ENCODE results near the gene CADM1. TPM values are rescaled to one million over a fixed set of nuclear protein-coding genes. Genes with fewer than 3 reads are reported as not detected.

The CADM1 gene
- total RNA-seq, 4 donors from 2014 or later: 17.1 to 49.8 (median 30.7) TPM

DNA sequence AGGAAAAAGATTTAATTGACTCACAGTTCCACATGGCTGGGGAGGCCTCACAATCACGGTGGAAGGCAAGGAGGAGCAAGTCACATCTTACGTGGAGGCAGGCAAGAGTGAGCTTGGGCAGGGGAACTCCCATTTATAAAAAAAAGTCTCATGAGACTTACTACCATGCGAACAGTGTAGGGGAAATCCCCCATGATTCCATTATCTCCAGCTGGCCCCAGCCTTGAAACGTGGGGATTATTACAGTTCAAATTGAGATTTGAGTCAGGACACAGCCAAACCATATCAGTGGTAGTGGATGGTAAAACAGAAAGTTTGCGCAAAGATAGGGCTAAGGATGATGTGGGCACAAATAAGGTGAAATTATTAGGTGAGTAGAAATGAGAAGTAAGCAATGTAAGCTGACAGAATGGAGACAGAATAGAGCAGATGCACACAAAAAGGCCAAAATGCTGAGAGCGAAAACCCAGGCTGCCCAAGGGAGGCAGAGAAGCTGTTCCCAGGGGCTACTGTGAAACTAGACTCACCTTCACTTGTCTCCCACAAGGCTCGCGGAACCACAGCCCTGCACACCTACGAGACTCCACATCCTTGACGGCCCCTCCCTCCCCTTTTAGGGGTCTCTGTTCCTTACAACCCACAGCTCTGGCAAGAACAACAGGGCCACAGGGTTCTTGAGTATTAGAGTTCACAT lies 377.6 kb downstream of the CADM1 start:
- TF ChIP-seq EP300 (IDR thresholded peaks at IDR 0.05) (no peak), POLR2A (IDR thresholded peaks at IDR 0.05) (no peak)
- TF ChIP-seq, protein P1, sequence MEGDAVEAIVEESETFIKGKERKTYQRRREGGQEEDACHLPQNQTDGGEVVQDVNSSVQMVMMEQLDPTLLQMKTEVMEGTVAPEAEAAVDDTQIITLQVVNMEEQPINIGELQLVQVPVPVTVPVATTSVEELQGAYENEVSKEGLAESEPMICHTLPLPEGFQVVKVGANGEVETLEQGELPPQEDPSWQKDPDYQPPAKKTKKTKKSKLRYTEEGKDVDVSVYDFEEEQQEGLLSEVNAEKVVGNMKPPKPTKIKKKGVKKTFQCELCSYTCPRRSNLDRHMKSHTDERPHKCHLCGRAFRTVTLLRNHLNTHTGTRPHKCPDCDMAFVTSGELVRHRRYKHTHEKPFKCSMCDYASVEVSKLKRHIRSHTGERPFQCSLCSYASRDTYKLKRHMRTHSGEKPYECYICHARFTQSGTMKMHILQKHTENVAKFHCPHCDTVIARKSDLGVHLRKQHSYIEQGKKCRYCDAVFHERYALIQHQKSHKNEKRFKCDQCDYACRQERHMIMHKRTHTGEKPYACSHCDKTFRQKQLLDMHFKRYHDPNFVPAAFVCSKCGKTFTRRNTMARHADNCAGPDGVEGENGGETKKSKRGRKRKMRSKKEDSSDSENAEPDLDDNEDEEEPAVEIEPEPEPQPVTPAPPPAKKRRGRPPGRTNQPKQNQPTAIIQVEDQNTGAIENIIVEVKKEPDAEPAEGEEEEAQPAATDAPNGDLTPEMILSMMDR (IDR thresholded peaks at IDR 0.05): no peak
- Histone ChIP-seq H3K27ac (no peak overlapping the region), H3K27me3 (no peaks in the 10 kb centered on the region), H3K9me3 (no peaks in the 10 kb centered on the region), H3K4me1 (no peaks in the 10 kb centered on the region), H3K4me3 (no peak overlapping the region), H3K36me3 (no peaks in the 10 kb centered on the region)
- 75 to 78% methylated on average over 10 of the region's 10 CpGs for WGBS, 2 donors
- DNase-seq (ENCODE audit: low spot score in 2 of 2): no peak

DNA sequence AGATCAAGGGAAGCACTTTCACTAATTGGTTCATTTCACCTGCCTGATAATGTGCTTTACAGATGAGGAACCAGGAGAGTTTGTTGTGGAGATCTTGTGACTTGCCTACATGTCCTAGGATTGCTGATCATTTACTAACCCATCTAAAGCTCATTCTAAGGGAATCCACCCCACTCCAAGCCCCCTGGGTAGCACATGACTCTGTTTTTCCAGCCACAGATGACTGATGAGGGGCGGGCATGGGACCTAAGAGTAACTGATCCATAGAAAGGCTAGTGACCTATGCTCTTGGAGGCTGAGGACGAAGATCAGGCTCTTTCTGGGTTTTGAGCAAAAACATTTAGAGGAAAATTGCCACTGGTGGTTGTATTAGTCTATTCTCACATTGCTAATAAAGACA lies 378.1 kb downstream of the CADM1 start:
- TF ChIP-seq POLR2A (IDR thresholded peaks at IDR 0.05): no peak
- no peak for TF ChIP-seq EP300 (IDR thresholded peaks at IDR 0.05)
- TF ChIP-seq, protein P1 (IDR thresholded peaks at IDR 0.05): no peak
- no peak for DNase-seq (ENCODE audit: low spot score in 2 of 2)
- Histone ChIP-seq H3K36me3 (no peaks in the 10 kb centered on the region), H3K27me3 (no peaks in the 10 kb centered on the region), H3K4me3 (no peak overlapping the region), H3K4me1 (no peaks in the 10 kb centered on the region), H3K27ac (no peak overlapping the region), H3K9me3 (no peaks in the 10 kb centered on the region)
- 81 to 88% methylated on average over 2 of the region's 2 CpGs for WGBS, 2 donors

DNA sequence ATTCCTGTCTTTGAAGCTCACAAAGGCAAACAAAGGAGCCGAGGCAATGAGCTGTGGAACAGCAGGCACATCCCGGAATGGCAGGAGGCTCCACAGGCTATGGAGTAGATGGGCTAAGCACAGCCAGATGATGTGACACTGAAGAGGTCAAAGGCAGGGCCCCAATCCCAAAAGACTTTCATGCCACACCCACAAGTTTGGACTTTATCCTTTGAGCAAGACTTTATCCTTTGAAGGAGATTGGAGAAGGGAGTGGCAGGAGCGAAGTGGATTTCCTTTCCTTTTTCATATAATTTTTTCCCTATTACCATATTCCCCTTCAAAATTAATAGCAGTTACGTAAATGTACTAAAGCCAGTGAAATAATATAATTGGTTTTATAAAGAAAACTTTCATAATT lies 379.4 kb downstream of the CADM1 start:
- H3K27me3 ChIP-seq: no peaks in the 10 kb centered on the region
- no peak for TF ChIP-seq POLR2A (IDR thresholded peaks at IDR 0.05)
- TF ChIP-seq EP300 (IDR thresholded peaks at IDR 0.05): no peak
- TF ChIP-seq, protein P1 (IDR thresholded peaks at IDR 0.05): no peak
- WGBS, 2 donors: 70 to 77% methylated on average over 4 of the region's 4 CpGs

DNA sequence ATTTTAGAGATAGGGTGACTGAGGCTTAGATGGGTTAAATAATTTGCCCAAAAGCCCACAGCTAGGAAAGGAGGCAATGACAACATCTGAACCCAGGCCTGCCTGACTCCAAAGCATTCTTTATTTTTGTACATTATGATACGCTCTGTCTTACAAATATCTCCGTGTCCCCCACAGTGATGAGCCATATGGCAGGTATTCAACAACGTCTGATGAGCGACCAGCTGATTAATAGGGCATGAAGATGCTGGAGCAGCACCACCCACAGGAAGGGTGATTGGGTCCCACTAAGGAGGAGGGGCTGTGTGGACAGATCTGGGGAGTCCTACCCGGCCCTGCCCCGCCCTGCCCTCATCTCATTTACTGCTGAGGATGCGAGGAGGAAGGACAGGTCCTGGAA lies 380.6 kb downstream of the CADM1 start:
- Histone ChIP-seq H3K27ac (no peak overlapping the region), H3K27me3 (no peaks in the 10 kb centered on the region), H3K36me3 (no peaks in the 10 kb centered on the region), H3K4me3 (no peak overlapping the region), H3K9me3 (no peaks in the 10 kb centered on the region), H3K4me1 (no peaks in the 10 kb centered on the region)
- no peak for DNase-seq (ENCODE audit: low spot score in 2 of 2)
- WGBS, 2 donors: 79 to 86% methylated on average over 7 of the region's 7 CpGs
- no peak for TF ChIP-seq POLR2A (IDR thresholded peaks at IDR 0.05)
- no peak for TF ChIP-seq EP300 (IDR thresholded peaks at IDR 0.05)
- TF ChIP-seq, protein P1 (IDR thresholded peaks at IDR 0.05): no peak

More for the DNA sequence above, 379.4 kb downstream of the CADM1 start:
- no peaks in the 10 kb centered on the region for H3K4me1 ChIP-seq
- H3K36me3 ChIP-seq: no peaks in the 10 kb centered on the region
- H3K27ac ChIP-seq: no peak overlapping the region
- no peak overlapping the region for H3K4me3 ChIP-seq
- no peaks in the 10 kb centered on the region for H3K9me3 ChIP-seq
- no peak for DNase-seq (ENCODE audit: low spot score in 2 of 2)

DNA sequence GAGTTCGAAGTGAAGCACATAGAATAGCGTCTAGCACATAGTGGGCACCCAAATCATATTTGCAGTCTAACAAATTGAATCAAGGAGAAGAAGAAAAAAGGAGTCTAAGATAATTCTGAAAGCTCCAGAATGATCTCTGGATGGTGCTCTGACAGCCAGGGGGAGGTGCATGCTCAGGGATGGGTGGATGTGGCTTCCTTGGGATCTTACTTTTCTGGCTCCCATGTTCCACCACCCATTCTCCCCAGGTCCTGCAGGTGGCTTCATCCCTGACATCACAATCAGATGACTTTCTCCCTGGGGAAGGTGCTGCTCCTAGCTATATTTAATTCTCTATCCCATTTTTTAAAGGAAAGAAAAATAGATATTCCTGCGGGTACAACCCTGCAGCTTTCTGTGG lies 381.9 kb downstream of the CADM1 start:
- 88 to 90% methylated on average over 3 of the region's 3 CpGs for WGBS, 2 donors

More for the DNA sequence above, 381.9 kb downstream of the CADM1 start:
- Histone ChIP-seq H3K4me3 (no peak overlapping the region), H3K27ac (no peak overlapping the region), H3K27me3 (no peaks in the 10 kb centered on the region), H3K9me3 (no peaks in the 10 kb centered on the region), H3K36me3 (no peaks in the 10 kb centered on the region), H3K4me1 (no peaks in the 10 kb centered on the region)
- no peak for DNase-seq (ENCODE audit: low spot score in 2 of 2)
- TF ChIP-seq POLR2A (IDR thresholded peaks at IDR 0.05) (no peak), EP300 (IDR thresholded peaks at IDR 0.05) (no peak)
- TF ChIP-seq, protein P1 (IDR thresholded peaks at IDR 0.05): no peak

Small RNA genes lying within 50 kb of the gene (small RNA-seq; reads per million reads assigned to genes)
- gene RF01293: not detected
